ENCODE data around the gene ZNF718. TPM values are rescaled to one million over a fixed set of nuclear protein-coding genes. Genes with fewer than 3 reads are reported as not detected.
"Not testable (repeated sequence)": the region's sequence is repeated elsewhere in the genome, so short reads cannot be mapped to it uniquely, and the experiment has no call there.

ZNF718 gene
- total and polyA plus RNA-seq, 5 donors from 2014 or later = 2.3 to 5.5 (median 4.9) TPM

- Histone ChIP-seq H3K4me1 (ENCODE audit: control insufficient read depth, insufficient read depth, low read length, poor library complexity, severe bottlenecking) (no peaks in the 10 kb centered on the region), H3K27ac (ENCODE audit: insufficient read depth, low read length, poor library complexity, severe bottlenecking) (no peak overlapping the region), H3K36me3 (ENCODE audit: control insufficient read depth, insufficient read depth, low read length) (no peaks in the 10 kb centered on the region), H3K27me3 (ENCODE audit: control insufficient read depth, insufficient read depth, low read length) (no peaks in the 10 kb centered on the region), H3K4me3 (ENCODE audit: low read depth, low read length) (no peak overlapping the region), H3K9me3 (ENCODE audit: control insufficient read depth in 2 of 2, low read length in 2 of 2) (peaks cover 10 to 48% of the 10 kb centered on the region in 2 experiments)
- H3K27ac Mint-ChIP-seq = no peak overlapping the region
- DNase-seq (no peak), ATAC-seq (ENCODE audit: low read depth in 2 of 2) (no peak)
- peaks cover 22% of the 10 kb centered on the region for H3K36me3 Mint-ChIP-seq
- peaks cover 0 to 59% (median 16%) of the 10 kb centered on the region in 7 donors for H3K9me3 Mint-ChIP-seq
- no peak overlapping the region for H3K4me3 Mint-ChIP-seq
- H3K27me3 Mint-ChIP-seq = peaks cover 15% of the 10 kb centered on the region
- peaks cover 0 to 4% (median 0%) of the 10 kb centered on the region in 4 donors for H3K4me1 Mint-ChIP-seq
Observed at GRCh38 chr4:112771-113170, 11.5 kb upstream of the ZNF718 start.

DNA sequence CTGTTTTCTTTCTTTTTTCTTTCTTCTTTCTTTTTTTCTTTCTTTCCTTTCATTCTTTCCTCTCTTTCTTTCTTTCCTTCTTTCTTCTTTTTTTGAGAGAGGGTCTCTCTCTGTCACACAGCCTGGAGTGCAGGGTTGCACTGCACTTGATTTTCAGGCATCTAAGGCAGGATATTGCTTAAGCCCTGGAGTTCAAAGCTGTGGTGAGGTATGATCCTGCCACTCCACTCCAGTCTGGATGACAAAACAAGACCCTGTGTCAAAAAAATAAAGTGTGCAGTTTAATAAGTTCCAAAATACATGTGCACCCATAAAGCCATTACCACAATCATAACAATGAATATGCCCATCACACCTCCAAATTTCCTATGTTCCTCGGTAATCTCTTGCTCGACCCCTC, 10.6 kb upstream of the ZNF718 start:
- H3K27ac ChIP-seq (ENCODE audit: insufficient read depth, low read length, poor library complexity, severe bottlenecking) = no peak overlapping the region
- no peaks in the 10 kb centered on the region for H3K4me1 ChIP-seq (ENCODE audit: control insufficient read depth, insufficient read depth, low read length, poor library complexity, severe bottlenecking)
- H3K4me1 Mint-ChIP-seq = peaks cover 0 to under 1% (median 0%) of the 10 kb centered on the region in 4 donors
- no peak overlapping the region for H3K4me3 Mint-ChIP-seq
- no peak for DNase-seq
- no peak for ATAC-seq (ENCODE audit: low read depth in 2 of 2)
- no peaks in the 10 kb centered on the region for H3K27me3 ChIP-seq (ENCODE audit: control insufficient read depth, insufficient read depth, low read length)
- H3K27me3 Mint-ChIP-seq = peaks cover 14% of the 10 kb centered on the region
- H3K36me3 Mint-ChIP-seq = peaks cover 22% of the 10 kb centered on the region
- peak overlapping the region in 1 of 3 donors; percentile 17 for H3K27ac Mint-ChIP-seq
- no peak overlapping the region for H3K4me3 ChIP-seq (ENCODE audit: low read depth, low read length)
- H3K9me3 Mint-ChIP-seq = peaks cover 0 to 57% (median 12%) of the 10 kb centered on the region in 7 donors
- H3K36me3 ChIP-seq (ENCODE audit: control insufficient read depth, insufficient read depth, low read length) = no peaks in the 10 kb centered on the region
- H3K9me3 ChIP-seq (ENCODE audit: control insufficient read depth in 2 of 2, low read length in 2 of 2) = peaks cover 8 to 42% of the 10 kb centered on the region in 2 experiments

GRCh38 chr4:114149-114548, 10.2 kb upstream of the ZNF718 start:
- Mint-ChIP-seq H3K27me3 (peaks cover 10% of the 10 kb centered on the region), H3K4me1 (no peaks in the 10 kb centered on the region), H3K27ac (no peak overlapping the region), H3K9me3 (peaks cover 0 to 54% (median 12%) of the 10 kb centered on the region in 7 donors), H3K36me3 (peaks cover 20% of the 10 kb centered on the region), H3K4me3 (no peak overlapping the region)
- Histone ChIP-seq H3K4me1 (ENCODE audit: control insufficient read depth, insufficient read depth, low read length, poor library complexity, severe bottlenecking) (no peaks in the 10 kb centered on the region), H3K36me3 (ENCODE audit: control insufficient read depth, insufficient read depth, low read length) (no peaks in the 10 kb centered on the region), H3K9me3 (ENCODE audit: control insufficient read depth in 2 of 2, low read length in 2 of 2) (peaks cover 10 to 40% of the 10 kb centered on the region in 2 experiments), H3K27me3 (ENCODE audit: control insufficient read depth, insufficient read depth, low read length) (no peaks in the 10 kb centered on the region), H3K27ac (ENCODE audit: insufficient read depth, low read length, poor library complexity, severe bottlenecking) (no peak overlapping the region), H3K4me3 (ENCODE audit: low read depth, low read length) (no peak overlapping the region)
- DNase-seq (no peak), ATAC-seq (ENCODE audit: low read depth in 2 of 2) (no peak)

DNA sequence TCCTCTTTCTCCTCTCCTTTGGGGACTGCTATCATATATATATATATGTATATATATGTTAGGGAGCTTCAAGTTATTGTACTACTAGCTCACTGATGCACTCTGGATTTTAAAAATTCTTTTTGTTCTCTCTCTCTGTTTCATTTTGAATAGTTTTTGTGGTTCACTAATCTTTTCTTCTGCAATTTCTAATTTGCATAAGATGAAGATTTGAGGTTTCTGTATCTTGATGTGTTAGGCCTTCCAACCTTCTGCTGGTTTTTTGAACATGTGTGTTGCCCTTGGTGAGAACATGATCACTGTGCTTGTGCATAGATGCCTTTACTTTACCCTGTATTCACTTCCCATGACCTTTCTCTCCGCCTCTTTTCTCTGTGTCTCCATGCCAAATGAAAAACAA, 7.8 kb upstream of the ZNF718 start:
- peaks cover 7% of the 10 kb centered on the region for H3K36me3 Mint-ChIP-seq
- H3K27me3 Mint-ChIP-seq = peaks cover 3% of the 10 kb centered on the region
- H3K27ac ChIP-seq (ENCODE audit: insufficient read depth, low read length, poor library complexity, severe bottlenecking) = no peak overlapping the region
- H3K9me3 ChIP-seq (ENCODE audit: control insufficient read depth in 2 of 2, low read length in 2 of 2) = peaks cover 13 to 40% of the 10 kb centered on the region in 2 experiments
- no peak overlapping the region for H3K4me3 Mint-ChIP-seq
- peaks cover 0 to 48% (median 21%) of the 10 kb centered on the region in 7 donors for H3K9me3 Mint-ChIP-seq
- DNase-seq (no peak), ATAC-seq (ENCODE audit: low read depth in 2 of 2) (no peak)
- no peak overlapping the region for H3K27ac Mint-ChIP-seq
- H3K27me3 ChIP-seq (ENCODE audit: control insufficient read depth, insufficient read depth, low read length) = no peaks in the 10 kb centered on the region
- H3K4me3 ChIP-seq (ENCODE audit: low read depth, low read length) = no peak overlapping the region
- H3K4me1 Mint-ChIP-seq = peaks cover 5 to 12% (median 6%) of the 10 kb centered on the region in 4 donors
- H3K36me3 ChIP-seq (ENCODE audit: control insufficient read depth, insufficient read depth, low read length) = no peaks in the 10 kb centered on the region
- peaks cover 8% of the 10 kb centered on the region for H3K4me1 ChIP-seq (ENCODE audit: control insufficient read depth, insufficient read depth, low read length, poor library complexity, severe bottlenecking)

DNA sequence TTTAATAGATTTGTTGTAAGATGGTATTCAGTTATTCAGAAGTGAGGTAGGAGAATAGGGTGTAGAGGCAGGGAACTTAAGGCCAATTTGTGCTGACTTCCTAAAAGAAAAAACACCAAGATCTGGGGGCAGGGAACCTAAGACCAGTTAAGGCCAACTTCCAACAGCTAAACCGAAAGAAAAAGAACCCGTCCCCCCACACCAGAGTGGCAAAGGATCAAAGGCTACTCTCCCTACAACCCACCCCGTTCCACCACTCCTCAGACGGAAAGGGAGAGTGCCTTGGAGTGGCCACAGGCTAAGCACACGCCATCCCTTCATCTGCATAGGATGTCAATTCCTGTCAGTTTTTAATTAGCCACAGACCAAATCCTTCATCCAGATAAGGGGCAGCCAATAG, 3.7 kb upstream of the ZNF718 start:
- peaks cover 18% of the 10 kb centered on the region for H3K36me3 Mint-ChIP-seq
- H3K9me3 Mint-ChIP-seq = peaks cover 0 to 54% (median 15%) of the 10 kb centered on the region in 7 donors
- peaks cover 1% of the 10 kb centered on the region for H3K27me3 Mint-ChIP-seq
- DNase-seq = no peak
- H3K4me3 Mint-ChIP-seq = peak overlapping the region in 1 of 4 donors; percentile 75
- no peak overlapping the region for H3K27ac ChIP-seq (ENCODE audit: insufficient read depth, low read length, poor library complexity, severe bottlenecking)
- no peak for ATAC-seq (ENCODE audit: low read depth in 2 of 2)
- peaks cover 16% of the 10 kb centered on the region for H3K4me1 ChIP-seq (ENCODE audit: control insufficient read depth, insufficient read depth, low read length, poor library complexity, severe bottlenecking)
- H3K4me1 Mint-ChIP-seq = peaks cover 8 to 36% (median 19%) of the 10 kb centered on the region in 4 donors
- H3K9me3 ChIP-seq (ENCODE audit: control insufficient read depth in 2 of 2, low read length in 2 of 2) = peaks cover 15 to 40% of the 10 kb centered on the region in 2 experiments
- no peaks in the 10 kb centered on the region for H3K27me3 ChIP-seq (ENCODE audit: control insufficient read depth, insufficient read depth, low read length)
- H3K4me3 ChIP-seq (ENCODE audit: low read depth, low read length) = no peak overlapping the region
- no peak overlapping the region for H3K27ac Mint-ChIP-seq
- no peaks in the 10 kb centered on the region for H3K36me3 ChIP-seq (ENCODE audit: control insufficient read depth, insufficient read depth, low read length)

GRCh38 chr4:121408-122084, 2.8 kb upstream of the ZNF718 start:
- Mint-ChIP-seq H3K27ac (no peak overlapping the region), H3K27me3 (peaks cover 5% of the 10 kb centered on the region), H3K36me3 (peaks cover 21% of the 10 kb centered on the region), H3K4me1 (peaks cover 11 to 41% (median 24%) of the 10 kb centered on the region in 4 donors), H3K4me3 (peak overlapping the region in 3 of 4 donors; percentile 10 to 75 (median 57)), H3K9me3 (peaks cover 0 to 57% (median 8%) of the 10 kb centered on the region in 7 donors)
- Histone ChIP-seq H3K27ac (ENCODE audit: insufficient read depth, low read length, poor library complexity, severe bottlenecking) (no peak overlapping the region), H3K27me3 (ENCODE audit: control insufficient read depth, insufficient read depth, low read length) (no peaks in the 10 kb centered on the region), H3K4me3 (ENCODE audit: low read depth, low read length) (peak overlapping the region; percentile 27), H3K4me1 (ENCODE audit: control insufficient read depth, insufficient read depth, low read length, poor library complexity, severe bottlenecking) (peaks cover 20% of the 10 kb centered on the region), H3K9me3 (ENCODE audit: control insufficient read depth in 2 of 2, low read length in 2 of 2) (peaks cover 15 to 46% of the 10 kb centered on the region in 2 experiments), H3K36me3 (ENCODE audit: control insufficient read depth, insufficient read depth, low read length) (peaks cover 4% of the 10 kb centered on the region)
- DNase-seq (peak in 1 of 3 donors; percentile 21), ATAC-seq (ENCODE audit: low read depth in 2 of 2) (no peak)

DNA sequence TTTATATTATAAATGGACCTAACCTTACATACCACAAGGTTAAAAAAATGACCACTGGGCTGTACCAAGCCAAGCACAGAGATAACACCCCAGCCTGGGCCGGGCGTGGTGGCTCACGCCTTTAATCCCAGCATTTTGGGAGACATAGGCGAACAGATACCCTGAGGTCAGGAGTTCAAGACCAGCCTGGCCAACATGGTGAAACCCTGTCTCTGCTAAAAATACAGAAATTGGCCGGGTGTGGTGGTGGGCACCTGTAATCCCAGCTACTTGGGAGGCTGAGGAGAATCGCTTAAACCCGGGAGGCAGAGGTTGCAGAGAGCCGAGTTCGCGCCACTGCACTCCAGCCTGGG, 403 bp upstream of the ZNF718 start:
- Mint-ChIP-seq H3K4me3 (peak overlapping the region; percentile 97 to 100 (median 98)), H3K9me3 (peaks cover 0 to 62% (median 6%) of the 10 kb centered on the region in 7 donors), H3K36me3 (peaks cover 36% of the 10 kb centered on the region), H3K4me1 (peaks cover 11 to 47% (median 24%) of the 10 kb centered on the region in 4 donors), H3K27ac (peak overlapping the region; percentile 91 to 97 (median 97))
- peak overlapping the region; percentile 88 for H3K27ac ChIP-seq (ENCODE audit: insufficient read depth, low read length, poor library complexity, severe bottlenecking)
- H3K9me3 ChIP-seq (ENCODE audit: control insufficient read depth in 2 of 2, low read length in 2 of 2) = peaks cover 24 to 61% of the 10 kb centered on the region in 2 experiments
- H3K4me1 ChIP-seq (ENCODE audit: control insufficient read depth, insufficient read depth, low read length, poor library complexity, severe bottlenecking) = peaks cover 20% of the 10 kb centered on the region
- H3K27me3 Mint-ChIP-seq; DNase-seq; ATAC-seq (ENCODE audit: low read depth in 2 of 2); H3K27me3 ChIP-seq (ENCODE audit: control insufficient read depth, insufficient read depth, low read length): not testable (repeated sequence)
- peaks cover 27% of the 10 kb centered on the region for H3K36me3 ChIP-seq (ENCODE audit: control insufficient read depth, insufficient read depth, low read length)
- H3K4me3 ChIP-seq (ENCODE audit: low read depth, low read length) = peak overlapping the region; percentile 87
